GM12891 (cell line): ENCODE results near the gene NEGR1.

ENCODE experiments used
- DNase-seq: peaks from one replicate; pipeline ENCODE4 v3.0.0; 2011; ENCODE audit warnings: low spot score; ENCODE audit not compliant: insufficient read length
- FAIRE-seq: peaks from 2 replicates; lab custom pipeline; 2011; peaks lifted over from hg19 to GRCh38; lab: Jason Lieb, UNC
- PAX5 ChIP-seq: IDR thresholded peaks from 2 replicates; pipeline ENCODE4 v1.6.1; 2011; ENCODE audit warnings: low read length, moderate library complexity, mild to moderate bottlenecking; ENCODE audit not compliant: insufficient read depth, severe bottlenecking
- POLR2A ChIP-seq: IDR thresholded peaks from 2 replicates; pipeline ENCODE4 v1.6.1; 2011; ENCODE audit warnings: low read depth, low read length, control low read depth
- POLR2AphosphoS5 ChIP-seq: IDR thresholded peaks from 2 replicates; pipeline ENCODE4 v1.6.1; 2011; ENCODE audit warnings: low read depth, low read length, control low read depth
- POU2F2 ChIP-seq: IDR thresholded peaks from 2 replicates; pipeline ENCODE4 v1.6.1; 2011; ENCODE audit warnings: low read depth, mild to moderate bottlenecking, control low read depth, low read length, moderate library complexity
- SPI1 ChIP-seq: IDR thresholded peaks from 2 replicates; pipeline ENCODE4 v1.6.1; 2011; ENCODE audit warnings: low read depth, low read length, control low read depth
- TAF1 ChIP-seq: IDR thresholded peaks from 2 replicates; pipeline ENCODE4 v1.6.1; 2011; ENCODE audit warnings: low read depth, low read length, control low read depth

The NEGR1 gene

GRCh38 chr1:71462247-71462646 lies 820.1 kb downstream of the NEGR1 start:
- no peak for DNase-seq
- no peak for FAIRE-seq
- TF ChIP-seq POLR2AphosphoS5, result no peak
- TF ChIP-seq POLR2A, result no peak
- no peak for TF ChIP-seq SPI1
- no peak for TF ChIP-seq PAX5
- TF ChIP-seq POU2F2, result no peak
- TF ChIP-seq TAF1, result no peak

GRCh38 chr1:71461416-71461815 lies 820.9 kb downstream of the NEGR1 start:
- no peak for FAIRE-seq
- no peak for TF ChIP-seq POLR2A
- TF ChIP-seq POU2F2, result no peak
- no peak for TF ChIP-seq TAF1
- no peak for TF ChIP-seq SPI1
- TF ChIP-seq PAX5, result no peak
- TF ChIP-seq POLR2AphosphoS5, result no peak
- DNase-seq, result no peak

- TF ChIP-seq PAX5 (no peak), POLR2AphosphoS5 (no peak), TAF1 (no peak), POLR2A (no peak), SPI1 (no peak), POU2F2 (no peak)
- FAIRE-seq, result no peak
- no peak for DNase-seq
Measured at GRCh38 chr1:71448444-71448843, 833.9 kb downstream of the NEGR1 start.

GRCh38 chr1:71438626-71439025 lies 843.7 kb downstream of the NEGR1 start:
- no peak for FAIRE-seq
- no peak for TF ChIP-seq POU2F2
- no peak for TF ChIP-seq POLR2A
- TF ChIP-seq POLR2AphosphoS5, result no peak
- no peak for TF ChIP-seq TAF1
- no peak for TF ChIP-seq PAX5
- TF ChIP-seq SPI1, result no peak
- DNase-seq, result no peak

- TF ChIP-seq POLR2A, result no peak
- no peak for TF ChIP-seq POU2F2
- no peak for TF ChIP-seq POLR2AphosphoS5
- DNase-seq (no peak), FAIRE-seq (no peak)
Measured at GRCh38 chr1:71435951-71436350, 846.4 kb downstream of the NEGR1 start.

GRCh38 chr1:71434240-71434639 lies 848.1 kb downstream of the NEGR1 start:
- DNase-seq, result no peak
- no peak for TF ChIP-seq POLR2A
- no peak for FAIRE-seq

- no peak for FAIRE-seq
- no peak for DNase-seq
- no peak for TF ChIP-seq POU2F2
- no peak for TF ChIP-seq POLR2AphosphoS5
- no peak for TF ChIP-seq PAX5
- no peak for TF ChIP-seq TAF1
- no peak for TF ChIP-seq POLR2A
Measured at GRCh38 chr1:71428029-71428428, 854.3 kb downstream of the NEGR1 start.

- DNase-seq (no peak), FAIRE-seq (no peak)
- TF ChIP-seq TAF1, result no peak
- TF ChIP-seq SPI1, result no peak
- no peak for TF ChIP-seq POLR2A
Measured at GRCh38 chr1:71427066-71427465, 855.3 kb downstream of the NEGR1 start.

GRCh38 chr1:71424536-71424935 lies 857.8 kb downstream of the NEGR1 start:
- no peak for TF ChIP-seq POU2F2
- no peak for TF ChIP-seq POLR2AphosphoS5
- no peak for DNase-seq
- no peak for FAIRE-seq

- TF ChIP-seq POU2F2 (no peak), POLR2AphosphoS5 (no peak), PAX5 (no peak), TAF1 (no peak), SPI1 (no peak), POLR2A (no peak)
- FAIRE-seq, result no peak
- DNase-seq, result no peak
Measured at GRCh38 chr1:71422221-71422620, 860.1 kb downstream of the NEGR1 start.

GRCh38 chr1:71417421-71417820 lies 864.9 kb downstream of the NEGR1 start:
- TF ChIP-seq PAX5, result no peak
- no peak for TF ChIP-seq POLR2A
- TF ChIP-seq SPI1, result no peak
- no peak for TF ChIP-seq POLR2AphosphoS5
- no peak for TF ChIP-seq POU2F2
- TF ChIP-seq TAF1, result no peak
- FAIRE-seq, result no peak
- no peak for DNase-seq
